HG02852 (cell line): ENCODE measurements around the gene TPX2.
A peak's percentile ranks its signal among the peaks of the same experiment; 100 is the strongest.
"Not testable (repeated sequence)": the region's sequence is repeated elsewhere in the genome, so short reads cannot be mapped to it uniquely, and the experiment has no call there.

ENCODE experiments used
- ATAC-seq: cut with Tn5 transposase; IDR thresholded peaks from one replicate; pipeline ENCODE4 v1.9.1; 2021; ENCODE audit warnings: mild to moderate bottlenecking, moderate library complexity; ENCODE audit not compliant: unreplicated experiment

The TPX2 gene

GRCh38 chr20:31718952-31719643, 20.0 kb upstream of the TPX2 start:
- no peak for ATAC-seq

DNA sequence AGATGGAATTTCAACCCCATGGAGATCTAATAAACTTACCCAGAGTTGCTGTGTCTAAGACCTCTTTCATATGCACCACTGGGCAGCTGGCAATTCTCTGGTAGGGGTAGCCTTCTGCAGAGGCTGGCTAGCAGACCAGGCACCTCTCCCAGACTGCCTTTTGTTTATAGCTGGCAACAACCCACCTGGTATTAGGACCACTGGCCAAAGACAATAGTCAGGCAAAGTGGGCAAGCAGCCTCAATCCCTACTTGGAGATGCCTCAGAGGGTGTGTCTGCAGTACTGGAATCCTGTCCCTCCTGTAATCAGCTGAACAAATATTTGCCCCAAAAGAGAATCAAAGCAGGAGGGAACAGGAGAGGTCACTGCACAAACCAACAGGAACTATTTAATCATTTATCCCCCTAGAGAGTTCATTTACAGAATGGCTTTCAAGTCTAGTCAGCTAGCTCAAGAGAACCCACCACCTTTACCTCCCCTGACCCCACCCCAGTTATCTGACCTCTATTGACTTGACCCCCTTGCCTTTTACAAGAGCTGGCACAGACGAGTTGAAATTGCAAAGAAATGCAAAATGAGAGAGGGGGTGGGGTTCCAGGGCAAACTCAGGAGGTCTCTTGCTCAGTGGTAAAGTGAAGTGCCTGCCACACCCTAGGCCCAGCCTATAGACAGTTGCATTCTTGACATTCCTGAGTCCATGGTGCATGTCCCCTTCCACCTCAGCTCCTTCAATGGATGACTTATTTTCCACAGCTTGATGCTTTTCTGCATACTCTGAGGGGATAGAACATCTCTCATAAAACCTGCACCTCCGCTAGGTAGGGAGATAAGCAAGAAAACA, 19.2 kb upstream of the TPX2 start:
- ATAC-seq = no peak

DNA sequence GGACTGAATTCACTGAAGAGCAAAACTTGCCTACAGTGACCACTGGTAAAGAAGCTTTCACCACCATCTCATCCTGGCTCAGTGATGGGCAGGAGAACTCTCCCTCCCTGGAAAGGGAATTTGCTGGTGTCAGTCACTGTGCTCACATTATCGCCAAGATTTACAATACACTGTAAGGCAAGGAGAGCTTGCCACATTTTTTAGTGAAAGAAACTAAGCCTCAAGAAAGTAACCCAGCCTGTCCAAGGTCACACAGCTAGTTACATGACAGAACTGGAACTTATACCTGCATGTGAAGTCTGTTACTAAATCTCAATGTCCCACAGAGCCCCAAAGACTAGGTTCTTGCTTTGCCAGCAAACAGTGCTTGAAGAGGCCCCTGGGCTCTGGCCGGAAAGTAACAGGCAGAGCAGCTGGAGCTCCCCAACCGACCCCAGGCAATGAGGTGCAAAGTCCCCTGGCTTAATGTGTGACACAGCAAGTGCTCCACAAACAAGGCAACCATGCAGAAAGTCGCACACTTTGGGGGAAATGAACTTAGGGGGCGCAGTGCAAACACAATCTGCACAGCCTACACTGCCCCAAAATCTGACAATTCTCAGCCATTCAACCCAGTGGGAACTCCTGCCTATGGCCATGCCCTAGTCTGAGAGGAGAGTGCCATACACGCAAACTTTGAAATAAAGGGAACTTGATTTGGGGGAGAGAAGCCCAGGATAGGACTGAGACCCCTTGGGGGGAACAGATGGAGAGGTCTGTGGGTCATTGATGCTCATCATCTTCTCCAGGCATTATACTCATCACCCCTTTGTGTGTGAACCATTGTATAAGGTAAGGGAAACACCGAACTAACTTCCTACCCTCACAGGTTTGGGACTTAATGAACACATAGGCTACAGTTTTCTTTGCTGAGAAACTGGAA, 18.3 kb upstream of the TPX2 start:
- no peak for ATAC-seq

DNA sequence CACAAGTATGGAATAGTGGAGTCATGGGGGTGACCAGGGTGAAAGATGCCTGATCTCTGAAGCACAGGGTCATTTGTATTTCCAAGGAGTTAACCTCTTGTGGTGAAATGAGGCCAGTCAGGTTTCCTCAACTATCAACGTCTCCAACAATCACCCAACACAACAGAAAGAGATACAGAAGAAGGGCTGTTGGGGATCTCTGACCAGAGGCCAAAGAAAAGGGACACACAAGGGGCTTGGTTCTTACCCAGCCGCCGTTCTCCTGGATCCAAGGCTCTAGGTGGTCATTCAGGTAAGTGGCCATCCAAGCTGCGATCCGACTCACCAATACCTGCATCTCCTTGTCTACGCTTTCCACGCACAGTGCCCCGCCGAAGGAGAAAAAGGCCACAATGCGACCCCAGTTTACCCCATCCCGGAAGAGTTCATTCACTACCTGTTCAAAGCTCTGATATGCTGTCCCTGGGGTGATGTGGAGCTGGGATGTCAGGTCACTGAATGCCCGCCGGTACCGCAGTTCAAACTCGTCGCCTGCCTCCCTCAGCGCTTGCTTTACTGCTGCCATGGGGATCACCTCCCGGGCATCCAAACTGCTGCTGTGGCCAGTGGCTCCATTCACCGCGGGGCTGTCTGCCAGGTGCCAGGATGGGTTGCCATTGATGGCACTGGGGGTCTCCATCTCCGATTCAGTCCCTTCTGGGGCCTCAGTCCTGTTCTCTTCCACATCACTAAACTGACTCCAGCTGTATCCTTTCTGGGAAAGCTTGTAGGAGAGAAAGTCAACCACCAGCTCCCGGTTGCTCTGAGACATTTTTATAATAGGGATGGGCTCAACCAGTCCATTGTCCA, 17.5 kb upstream of the TPX2 start:
- no peak for ATAC-seq

GRCh38 chr20:31722257-31723068, 16.6 kb upstream of the TPX2 start, which contains the start of gene BCL2L1:
Gene BCL2L1, minus strand, starts transcription at chr20:31722868. Its CDS starts 650 bp downstream, at chr20:31722218.
- ATAC-seq = peak; percentile 22

DNA sequence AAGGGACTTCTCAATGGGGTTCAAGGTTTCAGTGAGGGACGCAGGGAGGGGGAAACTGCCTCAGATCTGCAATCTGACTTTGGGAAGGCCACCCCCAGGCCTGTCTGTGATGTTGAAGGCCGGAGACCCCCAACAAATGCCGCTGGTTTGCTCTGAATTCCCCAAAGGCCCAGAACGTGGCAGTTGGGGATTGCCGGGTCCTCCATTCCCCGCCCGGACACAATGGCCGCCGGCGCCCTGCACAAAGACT, 16.1 kb upstream of the TPX2 start:
- ATAC-seq = peak; percentile 21

- peak; percentile 85 for ATAC-seq
Observed at GRCh38 chr20:31723319-31724078, 15.6 kb upstream of the TPX2 start.

DNA sequence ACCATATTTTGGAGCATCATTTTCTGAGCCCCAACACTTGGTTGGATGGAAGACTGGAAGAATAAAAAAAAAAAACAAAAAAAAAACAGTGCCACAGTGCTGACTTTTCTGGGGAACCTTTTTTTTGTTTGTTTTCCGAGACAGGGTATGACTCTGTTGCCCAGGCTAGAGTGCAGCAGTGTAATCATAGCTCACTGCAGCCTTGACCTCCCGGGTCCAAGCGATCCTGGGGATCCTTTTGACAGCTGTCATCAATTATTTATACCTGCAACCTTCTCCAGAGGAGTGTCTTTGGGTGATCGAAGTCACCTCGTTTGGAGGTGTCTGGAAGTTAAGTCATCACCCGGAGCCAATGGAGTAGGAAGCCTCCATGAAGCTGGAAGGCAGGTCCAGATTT, 7.8 kb upstream of the TPX2 start:
- ATAC-seq = no peak

DNA sequence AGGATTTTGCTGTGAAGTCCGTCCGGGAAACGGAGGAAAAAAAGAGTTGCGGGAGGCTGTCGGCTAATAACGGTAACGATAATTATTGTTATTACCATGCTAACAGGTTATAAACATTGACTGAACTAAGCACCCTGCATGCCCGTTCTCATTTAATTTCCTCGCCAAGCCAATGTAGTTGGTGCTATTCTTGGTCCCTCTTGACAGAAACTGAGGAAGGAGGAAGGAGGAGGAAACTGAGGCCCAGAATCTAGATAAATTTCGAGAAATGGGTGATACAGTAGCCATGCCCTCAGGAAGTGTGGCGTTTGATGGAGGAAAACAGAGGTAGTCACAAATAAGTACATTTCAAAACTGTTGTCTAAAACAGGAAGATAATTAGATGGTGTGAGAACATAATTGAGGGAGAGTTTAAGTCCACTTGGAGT, 474 bp downstream of the TPX2 start:
- peak; percentile 4 for ATAC-seq

- no peak for ATAC-seq
Observed at GRCh38 chr20:31740208-31740607, 1.1 kb downstream of the TPX2 start.

DNA sequence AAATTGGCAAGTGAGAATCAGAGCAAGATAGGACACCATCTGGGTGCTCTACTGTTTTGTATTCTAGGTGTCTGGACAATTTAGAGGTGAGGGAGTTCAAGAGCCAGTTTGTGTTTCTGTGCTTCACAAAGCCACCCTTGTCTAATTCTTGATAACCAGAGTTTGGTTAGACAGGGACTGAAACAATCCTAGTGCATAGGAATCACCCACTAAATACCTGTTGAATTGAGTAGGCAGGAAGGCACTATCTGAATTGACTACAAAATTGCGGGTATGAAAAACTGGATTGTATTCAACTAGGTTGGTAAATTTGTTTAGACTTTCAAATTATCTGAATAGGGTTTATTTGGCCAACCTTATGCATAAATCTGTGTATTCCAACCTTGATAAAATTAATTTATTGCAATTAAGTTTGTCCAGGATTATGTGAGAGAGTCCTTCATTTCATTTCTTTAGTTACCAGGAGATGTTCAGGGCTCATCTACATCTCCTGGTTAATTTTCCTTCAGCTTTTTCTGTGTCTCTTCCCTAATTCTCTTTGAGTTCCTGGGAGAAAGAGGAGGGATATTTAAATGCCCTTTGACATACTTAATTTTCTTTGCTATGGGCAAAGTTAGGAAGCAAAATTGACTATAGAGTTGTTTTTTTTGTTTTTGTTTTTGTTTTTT, 1.7 kb downstream of the TPX2 start:
- no peak for ATAC-seq

DNA sequence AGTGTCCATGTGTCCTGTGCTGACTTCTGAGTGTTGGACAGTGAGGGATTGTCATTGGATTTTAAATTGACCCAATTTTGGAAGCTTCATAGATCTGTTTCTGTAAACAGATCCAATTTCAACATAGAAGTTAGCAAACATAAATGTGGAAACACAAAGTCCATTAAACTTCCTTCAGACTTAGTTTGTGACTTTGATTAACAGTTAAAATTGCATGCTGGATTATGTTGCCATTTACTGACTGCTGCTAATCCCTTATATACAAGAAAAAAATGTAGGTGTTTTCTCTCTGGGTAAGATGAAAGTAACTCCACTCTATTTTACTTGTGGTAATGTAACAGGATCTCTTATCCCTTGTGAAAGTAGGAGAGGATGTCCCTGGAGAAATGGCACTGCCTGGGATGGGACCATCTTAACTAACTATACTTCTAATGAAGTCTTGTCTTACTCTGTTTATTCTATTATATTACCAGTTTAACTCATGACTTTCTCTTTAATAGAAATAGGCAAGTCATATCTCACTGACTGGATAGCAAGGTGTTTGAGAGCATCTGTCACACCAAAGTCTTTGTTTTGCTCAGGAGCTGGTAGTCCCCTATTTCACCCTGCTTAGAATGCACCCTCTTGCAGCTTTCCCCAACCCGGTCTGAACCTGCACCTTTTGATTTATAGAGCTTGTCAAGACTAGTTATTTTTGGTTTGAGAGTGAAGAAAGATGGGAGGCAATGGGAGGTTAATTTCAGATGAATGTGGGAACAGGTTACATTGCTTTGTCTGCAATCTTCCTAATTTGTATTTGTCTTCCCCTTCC, 7.2 kb downstream of the TPX2 start:
- no peak for ATAC-seq

DNA sequence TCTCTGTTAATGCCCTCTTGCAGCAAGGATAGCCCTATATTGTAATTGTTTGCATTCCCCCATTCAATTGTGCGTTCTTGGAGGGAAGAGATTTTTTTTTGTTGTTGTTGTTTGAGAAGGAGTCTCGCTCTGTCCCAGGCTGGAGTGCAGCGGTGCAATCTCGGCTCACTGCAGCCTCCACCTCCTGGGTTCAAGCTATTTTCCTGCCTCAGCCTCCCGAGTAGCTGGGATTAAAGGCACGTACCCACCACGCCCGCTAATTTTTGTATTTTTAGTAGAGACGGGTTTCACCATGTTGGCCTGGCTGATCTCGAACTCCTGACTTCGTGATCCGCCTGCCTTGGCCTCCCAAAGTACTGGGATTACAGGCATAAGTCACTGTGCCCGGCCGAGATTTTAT, 7.9 kb downstream of the TPX2 start:
- not testable (repeated sequence) for ATAC-seq

DNA sequence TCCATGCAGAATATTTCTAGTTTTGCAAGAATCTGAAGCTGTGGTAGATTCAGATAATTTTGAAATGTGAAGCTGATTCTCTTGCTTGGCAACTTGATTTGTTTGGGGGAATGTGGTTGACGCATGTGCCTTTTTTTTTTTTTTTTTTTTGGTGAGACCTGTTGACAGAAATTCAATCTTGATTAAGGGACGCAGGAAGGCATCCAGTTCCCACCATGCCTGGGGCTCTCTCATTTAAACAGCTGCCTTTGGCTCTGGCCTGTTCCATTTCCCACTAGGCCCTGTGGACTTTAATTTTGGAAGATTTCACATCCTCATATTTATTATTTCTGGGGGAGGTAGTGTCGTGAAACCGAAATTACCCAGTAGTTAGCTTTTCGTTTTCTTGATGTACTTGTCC, 8.6 kb downstream of the TPX2 start:
- no peak for ATAC-seq

DNA sequence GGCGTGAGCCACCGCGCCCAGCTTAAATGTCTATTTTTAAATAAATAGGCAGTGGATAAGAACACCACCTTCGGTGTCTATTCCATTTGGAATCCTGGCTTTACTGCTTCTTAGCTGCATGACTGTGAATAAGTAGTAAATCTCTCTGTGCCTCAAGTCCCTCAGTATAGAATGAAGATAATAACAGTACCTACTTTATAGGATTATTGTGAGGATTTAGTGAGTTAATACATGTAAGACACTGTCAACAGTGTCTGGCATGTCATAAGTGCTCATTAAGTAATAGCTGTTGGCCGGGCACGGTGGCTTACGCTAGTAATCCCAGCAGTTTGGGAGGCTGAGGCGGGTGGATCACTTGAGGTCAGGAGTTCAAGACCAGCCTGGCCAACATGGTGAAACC, 10.1 kb downstream of the TPX2 start:
- ATAC-seq = no peak

GRCh38 chr20:31751126-31751525, 12.0 kb downstream of the TPX2 start:
- ATAC-seq = no peak

DNA sequence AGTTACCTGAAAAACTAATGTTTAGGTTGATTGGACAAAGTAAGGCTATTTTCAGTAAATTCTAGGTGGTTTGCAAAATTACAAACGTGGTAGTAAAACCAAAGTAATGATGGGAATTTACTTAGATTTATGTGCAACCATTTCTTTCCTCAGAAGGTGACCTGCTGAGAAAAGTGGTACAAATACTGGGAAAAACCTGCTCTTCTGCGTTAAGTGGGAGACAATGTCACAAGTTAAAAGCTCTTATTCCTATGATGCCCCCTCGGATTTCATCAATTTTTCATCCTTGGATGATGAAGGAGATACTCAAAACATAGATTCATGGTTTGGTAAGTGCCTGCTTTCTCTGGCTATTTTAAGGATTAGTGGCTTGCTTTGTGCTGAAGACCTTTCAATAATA, 18.2 kb downstream of the TPX2 start:
- no peak for ATAC-seq

DNA sequence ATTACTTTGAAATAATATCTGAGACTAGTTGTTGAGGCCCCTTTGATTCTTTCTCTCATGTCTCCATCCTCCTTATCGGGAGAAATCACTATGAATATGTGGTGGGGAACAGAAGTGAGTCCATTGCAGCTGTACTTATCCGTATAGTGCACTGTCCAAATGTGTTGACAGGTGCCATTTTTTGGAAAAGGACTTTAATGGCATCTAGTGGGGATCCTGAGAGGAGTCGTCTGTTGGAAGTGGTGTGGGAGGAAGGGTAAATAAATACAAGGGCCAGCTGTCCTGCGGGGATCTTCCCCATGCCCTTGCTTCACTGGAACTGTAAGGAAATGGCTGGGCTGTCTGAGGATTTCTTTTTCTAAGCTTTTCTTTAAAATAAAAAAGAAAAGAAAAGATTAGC, 19.4 kb downstream of the TPX2 start:
- no peak for ATAC-seq
